CD4-positive, alpha-beta T cell treated with Interleukin-12 subunit alpha and Interleukin-12 subunit beta, for 1 hour (primary cell): Measurements from ENCODE around the gene BCL2L15.

Experiments used
- DNase-seq: peaks from one replicate; pipeline ENCODE4 v3.0.0-alpha.2; 2020

Gene BCL2L15

GRCh38 chr1:113905435-113905861 lies 18.1 kb upstream of the BCL2L15 start:
- DNase-seq: no peak

DNA sequence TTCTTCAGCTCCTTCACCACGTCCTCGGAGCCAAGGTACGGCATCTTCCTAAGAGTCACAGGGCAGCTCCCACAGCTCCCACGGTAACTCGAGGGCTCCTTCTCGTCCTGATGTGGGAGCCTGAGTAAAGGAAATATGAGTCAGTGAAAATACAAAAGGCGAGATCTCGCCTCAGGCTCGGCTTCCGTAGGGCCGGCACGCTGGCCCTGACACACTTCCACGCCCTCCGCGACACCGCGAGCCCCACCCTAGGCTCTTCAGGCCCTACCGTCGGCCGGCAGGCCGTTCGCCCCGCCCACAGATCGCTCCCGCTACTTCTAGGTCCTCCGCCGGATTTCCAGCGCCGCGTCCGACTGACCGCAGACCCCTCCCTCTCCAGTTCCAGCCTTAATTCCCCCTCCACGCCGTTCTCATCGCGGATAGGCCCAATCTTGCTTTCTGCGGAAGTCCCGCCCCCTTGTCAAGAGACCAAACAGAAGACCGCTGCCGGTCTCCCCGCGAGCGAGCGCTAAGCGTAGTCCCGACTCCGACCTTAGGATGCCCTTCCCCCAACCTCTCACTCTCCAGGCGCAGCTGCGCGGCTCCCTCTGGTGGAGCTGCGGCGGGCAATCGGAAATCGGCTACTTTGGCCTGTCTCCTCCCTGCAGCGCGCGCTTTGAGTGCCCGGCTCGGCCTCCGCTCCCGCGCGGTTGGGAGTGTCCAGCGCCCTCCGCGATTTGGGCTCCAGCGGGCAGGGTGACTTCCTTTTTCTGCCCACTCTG lies 17.5 kb upstream of the BCL2L15 start, which contains the start of the genes AP4B1 and DCLRE1B:
AP4B1 (minus strand) TSS at position 126 of the 761 bp plus-strand sequence; CDS start at position 44, 82 bp downstream.
DCLRE1B (plus strand) TSS at position 653 of the 761 bp plus-strand sequence. CDS start 261 bp downstream, outside the sequence.
- peak; percentile 99 for DNase-seq

GRCh38 chr1:113904293-113904673 lies 16.9 kb upstream of the BCL2L15 start:
- no peak for DNase-seq

DNA sequence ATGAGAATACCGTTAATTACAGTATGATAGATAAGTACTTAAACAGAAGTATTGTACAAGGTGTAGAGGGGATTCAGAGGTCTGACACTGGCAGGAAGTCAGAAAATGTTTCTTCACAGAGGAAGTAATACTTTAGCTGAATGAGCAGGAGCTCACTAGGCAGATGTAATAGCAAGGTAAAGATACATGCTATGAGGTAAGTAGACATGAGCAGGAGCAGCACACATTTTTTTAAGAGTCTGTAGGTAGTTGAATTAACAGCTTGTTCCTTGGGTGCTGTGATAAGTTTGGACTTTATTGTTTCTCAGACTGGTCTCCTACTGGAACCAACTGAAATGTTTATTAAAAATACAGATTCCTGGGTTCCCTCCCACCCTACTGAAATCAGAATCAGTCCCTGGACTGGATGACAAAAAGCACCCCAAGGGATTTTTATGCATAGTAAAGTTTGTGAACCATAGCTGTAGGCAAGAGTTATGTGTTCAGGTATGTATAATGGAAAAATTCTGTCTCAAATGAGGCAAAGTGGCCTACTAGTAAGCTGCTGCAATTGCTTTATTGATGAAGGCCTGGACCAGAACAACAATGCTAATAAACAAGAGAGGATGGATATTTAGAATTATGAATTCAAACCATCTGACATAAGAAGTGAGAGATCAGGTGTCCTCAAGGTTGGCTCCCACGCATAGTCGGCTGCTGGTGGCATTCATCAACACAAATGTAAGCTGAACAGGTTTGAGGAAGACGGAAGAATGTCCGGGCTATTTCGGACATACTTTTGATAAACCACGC lies 16.3 kb upstream of the BCL2L15 start:
- peak; percentile 20 for DNase-seq

DNA sequence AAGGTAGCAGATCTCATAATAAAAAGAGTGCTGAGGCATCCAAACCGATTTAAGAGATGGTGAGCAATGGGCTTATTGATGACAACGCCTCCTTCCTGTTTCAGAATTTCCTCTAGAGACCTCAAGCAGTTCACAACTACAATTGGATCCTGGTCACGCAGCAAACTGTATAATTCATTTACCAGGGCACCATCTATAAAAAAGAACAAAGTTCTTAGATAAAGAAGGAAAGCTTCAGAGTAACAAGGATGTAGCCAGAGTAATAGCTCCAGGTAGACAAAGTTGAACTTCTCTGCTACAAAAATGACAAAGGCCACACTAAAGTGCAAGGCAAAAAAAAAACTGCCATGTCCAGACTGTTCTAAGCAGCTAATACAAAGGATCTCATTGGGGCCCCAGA lies 13.8 kb upstream of the BCL2L15 start:
- DNase-seq: peak; percentile 11

DNA sequence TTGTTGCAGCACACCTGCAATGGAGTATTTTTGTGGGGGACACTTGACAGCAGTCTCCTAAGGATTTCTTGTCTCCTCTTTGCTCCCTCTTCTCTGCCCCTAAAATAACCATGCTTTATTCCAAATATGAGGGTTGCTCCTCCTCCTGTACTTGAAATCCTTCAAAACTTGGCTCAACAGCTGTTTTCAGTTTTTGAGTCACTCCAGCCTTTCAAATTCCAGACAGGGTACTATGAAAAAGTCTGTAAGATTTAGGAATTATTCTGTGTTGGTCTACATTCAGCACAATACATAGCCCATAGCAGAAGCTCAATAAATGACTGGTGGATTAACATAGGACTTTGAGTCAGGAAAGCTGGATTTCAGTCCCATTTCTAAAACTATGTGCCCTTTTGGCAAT lies 11.7 kb upstream of the BCL2L15 start:
- DNase-seq: no peak

- DNase-seq: no peak
These were observed 10.9 kb upstream of the BCL2L15 start for GRCh38 chr1:113898241-113898814.

DNA sequence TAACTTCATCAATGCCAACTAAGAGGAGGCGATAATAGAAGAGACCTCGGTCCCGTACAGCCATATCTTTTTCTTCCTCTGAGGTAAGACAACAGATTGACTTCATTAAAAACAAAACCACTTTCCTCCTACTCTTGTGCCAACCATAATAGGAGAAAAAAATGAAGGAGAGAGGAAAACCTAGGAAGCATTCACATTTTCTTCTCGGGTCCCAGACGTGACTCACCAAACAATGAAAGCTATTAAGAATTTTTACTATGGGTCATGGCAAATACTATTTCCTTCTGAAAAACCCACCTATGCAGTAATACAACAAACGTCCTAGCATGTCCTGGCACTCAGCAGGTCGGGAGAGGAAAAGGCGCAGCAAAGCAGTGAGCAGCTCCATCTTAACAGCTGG lies 8.6 kb upstream of the BCL2L15 start:
- DNase-seq: no peak

- no peak for DNase-seq
These were observed 7.7 kb upstream of the BCL2L15 start for GRCh38 chr1:113895098-113895497.

GRCh38 chr1:113893267-113893666 lies 5.9 kb upstream of the BCL2L15 start:
- no peak for DNase-seq

- DNase-seq: no peak
These were observed 4.3 kb upstream of the BCL2L15 start for GRCh38 chr1:113891631-113892220.

- DNase-seq: no peak
These were observed 3.4 kb upstream of the BCL2L15 start for GRCh38 chr1:113890816-113891215.

DNA sequence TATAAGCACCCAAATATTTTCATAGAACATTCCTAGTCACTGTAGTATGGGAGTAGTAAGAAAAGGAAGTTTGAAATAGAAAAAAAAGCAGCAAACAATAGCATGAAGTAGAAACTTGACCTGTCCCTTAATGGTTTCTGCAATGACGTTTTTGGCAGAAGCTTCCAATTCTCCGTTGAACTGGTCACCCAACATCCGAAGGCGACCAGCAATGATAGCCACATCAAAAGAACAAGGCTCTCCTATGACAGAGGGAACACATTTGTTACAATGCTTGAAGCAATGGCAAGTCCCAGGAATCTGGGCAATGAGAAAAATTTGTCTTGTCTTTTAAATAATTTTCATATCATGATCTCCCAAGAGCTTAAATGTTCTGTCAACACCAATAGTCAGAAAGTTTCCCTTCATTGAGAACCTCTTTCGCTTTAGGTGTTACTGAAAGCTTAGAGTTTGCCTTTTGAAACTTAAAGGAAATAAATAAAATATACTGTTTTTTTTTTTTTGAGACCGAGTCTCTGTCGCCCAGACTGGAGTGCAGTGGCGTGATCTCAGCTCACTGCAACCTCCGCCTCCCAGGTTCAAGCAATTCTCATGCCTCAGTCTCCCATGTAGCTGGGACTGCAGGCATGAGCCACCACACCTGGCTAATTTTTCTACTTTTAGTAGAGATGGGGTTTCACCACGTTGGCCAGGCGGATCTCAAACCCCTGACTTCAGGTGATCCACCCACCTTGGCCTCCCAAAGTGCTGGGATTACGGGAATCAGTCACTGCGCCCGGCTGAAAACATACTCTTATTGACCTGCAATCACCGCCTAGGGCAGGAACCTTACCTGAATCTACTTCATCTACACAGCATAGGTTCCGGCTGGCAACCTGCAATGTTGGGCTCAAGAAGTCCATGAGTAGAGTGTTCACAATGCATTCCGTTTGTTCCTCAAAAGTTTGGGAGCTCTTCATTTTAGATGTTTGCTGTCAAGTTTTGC lies 672 bp downstream of the BCL2L15 start:
- no peak for DNase-seq

DNA sequence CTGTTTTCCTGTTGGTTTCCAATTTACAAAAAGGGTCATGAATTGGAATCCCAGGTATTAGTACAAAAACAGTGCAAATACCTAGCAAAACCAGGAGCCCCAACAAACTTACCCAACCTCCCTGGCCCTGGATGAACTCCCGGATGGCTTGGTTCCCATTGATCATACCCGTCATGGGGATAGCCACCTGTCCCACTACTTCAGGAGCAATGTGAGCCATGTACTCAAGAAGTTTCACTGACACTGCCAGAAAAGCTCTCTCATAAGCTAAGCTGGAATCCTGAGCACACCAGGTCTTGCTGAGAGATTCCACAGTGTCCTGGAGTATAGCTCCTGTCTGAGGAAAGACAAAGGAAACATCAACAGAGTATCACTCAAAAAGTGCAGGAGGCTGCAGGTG lies 5.7 kb downstream of the BCL2L15 start:
- DNase-seq: no peak

GRCh38 chr1:113879739-113880038 lies 7.7 kb downstream of the BCL2L15 start:
- DNase-seq: no peak

DNA sequence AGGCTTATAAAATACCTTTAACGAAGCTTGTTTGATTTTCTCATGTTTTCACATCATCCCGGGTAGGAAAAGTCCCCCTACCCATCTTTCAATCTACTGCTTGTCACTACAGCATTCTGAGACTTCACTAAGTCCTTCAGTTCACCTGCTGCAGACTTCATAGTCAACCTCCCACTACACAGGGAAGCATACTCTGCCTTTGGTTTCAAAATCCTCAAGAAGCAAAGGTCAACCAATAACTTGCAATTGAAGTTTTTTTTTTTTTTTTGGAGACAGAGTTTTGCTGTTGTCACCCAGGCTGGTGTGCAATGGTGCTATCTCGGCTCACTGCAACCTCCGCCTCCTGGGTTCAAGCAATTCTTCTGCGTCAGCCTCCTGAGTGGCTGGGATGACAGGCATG lies 11.2 kb downstream of the BCL2L15 start:
- no peak for DNase-seq

DNA sequence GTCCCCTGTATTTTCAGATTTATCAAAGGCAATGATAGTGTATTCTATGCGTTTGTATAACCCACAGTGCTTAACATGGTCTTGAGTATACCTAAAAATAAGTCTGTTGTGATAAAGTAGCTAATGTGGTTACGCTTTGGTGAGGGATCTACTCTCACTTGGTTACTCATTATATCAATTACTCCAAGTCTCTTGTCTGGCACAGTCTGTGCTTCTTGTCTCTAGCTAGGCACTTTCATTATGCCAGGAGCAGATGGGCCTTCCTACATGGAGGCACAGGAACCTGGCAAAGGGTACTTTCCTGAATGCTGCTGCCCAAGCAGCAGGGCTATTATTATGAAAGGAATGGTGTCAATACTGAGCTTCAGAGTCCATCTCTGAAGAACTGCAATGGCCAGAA lies 11.7 kb downstream of the BCL2L15 start:
- DNase-seq: no peak

- peak; percentile 50 for DNase-seq
These were observed 13.1 kb downstream of the BCL2L15 start for GRCh38 chr1:113874012-113874879.

DNA sequence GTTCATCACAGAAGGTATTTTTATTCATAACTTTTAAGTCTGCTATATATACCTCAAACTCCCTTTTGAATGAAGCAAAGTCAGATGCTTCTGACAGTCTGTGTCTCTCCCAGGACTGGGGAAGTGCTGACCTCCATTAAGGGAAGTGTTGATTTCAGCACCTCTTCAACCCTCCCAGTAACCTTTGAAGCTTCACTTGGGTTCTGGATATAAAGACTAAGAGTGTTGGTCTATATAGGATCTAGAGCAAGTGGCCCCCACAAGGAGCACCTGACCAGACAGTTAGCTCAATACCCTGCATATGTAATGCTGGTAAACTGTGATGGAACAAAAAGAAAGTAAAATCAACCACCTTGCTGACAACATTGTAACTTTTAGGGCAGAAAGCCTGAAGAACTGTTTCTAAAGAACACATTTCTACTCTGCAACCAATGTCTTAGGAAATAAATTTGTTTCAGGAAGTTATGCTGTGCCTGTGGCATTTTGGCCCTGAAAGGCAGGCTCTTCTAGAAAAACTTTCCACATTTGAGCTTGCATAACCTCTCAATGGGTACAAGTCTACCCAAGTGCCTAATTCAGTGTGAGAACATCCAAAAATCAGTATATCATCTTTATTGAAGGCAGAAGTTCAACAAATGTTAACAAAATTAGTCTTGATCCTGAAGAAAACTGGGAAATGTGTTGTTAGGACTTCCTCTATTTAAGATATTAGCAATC lies 15.0 kb downstream of the BCL2L15 start:
- DNase-seq: peak; percentile 44

- DNase-seq: peak; percentile 88
These were observed 15.7 kb downstream of the BCL2L15 start, which contains the start of gene PTPN22 for GRCh38 chr1:113871597-113872113. PTPN22 (minus strand) TSS chr1:113871712.
